DND-41 (cell line): ENCODE results near the gene CEP104.

Source experiments
- ATAC-seq: fragments of 200-7000 bp; cut with Tn5 transposase; 3 replicates; pipeline ENCODE4 v1.9.1; 2021; ENCODE audit warnings: low read depth; ENCODE audit not compliant: insufficient read depth
- DNase-seq: peaks from one replicate; pipeline ENCODE4 v3.0.0-alpha.2; 2020
- H2AFZ ChIP-seq: 2 replicates; pipeline ENCODE4 v1.6.0; 2012; ENCODE audit warnings: low read depth, low read length
- H3K27ac ChIP-seq: 2 replicates; pipeline ENCODE4 v1.5.1; 2012; ENCODE audit warnings: low read length, inconsistent platforms
- H3K27me3 ChIP-seq: fragments of 200-600 bp; sonication (generic); 2 replicates; pipeline ENCODE4 v1.6.0; 2012; ENCODE audit warnings: low read length, mild to moderate bottlenecking, inconsistent platforms; ENCODE audit not compliant: insufficient read depth, poor library complexity
- H3K36me3 ChIP-seq: 2 replicates; pipeline ENCODE4 v1.5.1; 2012; ENCODE audit warnings: low read length, inconsistent platforms; ENCODE audit not compliant: insufficient read depth
- H3K4me1 ChIP-seq: 2 replicates; pipeline ENCODE4 v1.5.1; 2012; ENCODE audit warnings: mild to moderate bottlenecking, low read length; ENCODE audit not compliant: insufficient read depth
- H3K4me2 ChIP-seq: 2 replicates; pipeline ENCODE4 v1.6.0; 2012; ENCODE audit warnings: mild to moderate bottlenecking, moderate library complexity, low read length, inconsistent platforms; ENCODE audit not compliant: insufficient read depth
- H3K4me3 ChIP-seq, 2 experiments: fragments of 200-600 bp in 1 of 2; shearing (Covaris generic) in 1 of 2; 2 replicates each; pipeline ENCODE4 v1.5.1; 2012 to 2016; ENCODE audit warnings: inconsistent platforms in 2 of 2, low read length in 2 of 2, mild to moderate bottlenecking in 2 of 2, low read depth in 1 of 2, moderate library complexity in 1 of 2
- H3K79me2 ChIP-seq: 2 replicates; pipeline ENCODE4 v1.6.0; 2012; ENCODE audit warnings: low read length, inconsistent platforms; ENCODE audit not compliant: insufficient read depth
- H3K9ac ChIP-seq: 2 replicates; pipeline ENCODE4 v1.6.0; 2012; ENCODE audit warnings: low read depth, mild to moderate bottlenecking, inconsistent platforms, low read length, moderate library complexity
- H3K9me3 ChIP-seq: 2 replicates; pipeline ENCODE4 v1.5.1; 2012; ENCODE audit warnings: low read length, moderate library complexity, mild to moderate bottlenecking, inconsistent platforms; ENCODE audit not compliant: insufficient read depth, severe bottlenecking
- H4K20me1 ChIP-seq: 2 replicates; pipeline ENCODE4 v1.6.0; 2012; ENCODE audit warnings: low read length; ENCODE audit not compliant: insufficient read depth
- CTCF ChIP-seq: IDR thresholded peaks from 2 replicates; pipeline ENCODE4 v1.5.1; 2012; ENCODE audit warnings: borderline replicate concordance, low read length, moderate library complexity, mild to moderate bottlenecking; ENCODE audit not compliant: poor library complexity, severe bottlenecking; ENCODE audit errors: extremely low read depth
- EZH2 ChIP-seq: IDR thresholded peaks from 3 replicates; pipeline ENCODE4 v1.6.1; 2012; ENCODE audit warnings: borderline replicate concordance, low read depth, mild to moderate bottlenecking, moderate library complexity, low read length, inconsistent platforms; ENCODE audit not compliant: severe bottlenecking

The CEP104 gene

GRCh38 chr1:3869751-3870301, 12.8 kb upstream of the CEP104 start:
- Histone ChIP-seq H3K4me1 (no peaks in the 10 kb centered on the region), H3K27me3 (no peaks in the 10 kb centered on the region), H3K9me3 (no peaks in the 10 kb centered on the region), H3K9ac (no peak overlapping the region), H3K79me2 (no peaks in the 10 kb centered on the region), H3K36me3 (peaks cover 47% of the 10 kb centered on the region), H2AFZ (no peak overlapping the region), H3K4me2 (no peak overlapping the region), H4K20me1 (0 out of 2 replicates have a peak, but pooled peaks cover 4% of the 10 kb centered on the region), H3K27ac (no peak overlapping the region), H3K4me3 (no peak overlapping the region)
- no peak for ATAC-seq
- TF ChIP-seq EZH2 (no peak), CTCF (no peak)
- DNase-seq = no peak

GRCh38 chr1:3868464-3869006, 11.5 kb upstream of the CEP104 start:
- no peak for DNase-seq
- Histone ChIP-seq H4K20me1 (0 out of 2 replicates have a peak, but pooled peaks cover 4% of the 10 kb centered on the region), H3K4me2 (no peak overlapping the region), H3K79me2 (no peaks in the 10 kb centered on the region), H3K36me3 (peaks cover 38% of the 10 kb centered on the region), H3K27me3 (no peaks in the 10 kb centered on the region), H3K4me1 (no peaks in the 10 kb centered on the region), H3K9me3 (no peaks in the 10 kb centered on the region), H2AFZ (no peak overlapping the region), H3K27ac (no peak overlapping the region), H3K9ac (no peak overlapping the region), H3K4me3 (no peak overlapping the region)
- TF ChIP-seq EZH2 (no peak), CTCF (no peak)
- ATAC-seq = no peak

GRCh38 chr1:3865606-3866160, 8.7 kb upstream of the CEP104 start:
- H3K79me2 ChIP-seq = no peaks in the 10 kb centered on the region
- H3K36me3 ChIP-seq = peaks cover 23% of the 10 kb centered on the region
- DNase-seq = no peak
- H3K4me1 ChIP-seq = no peaks in the 10 kb centered on the region
- no peaks in the 10 kb centered on the region for H3K9me3 ChIP-seq
- H3K4me2 ChIP-seq = no peak overlapping the region
- H3K27me3 ChIP-seq = no peaks in the 10 kb centered on the region
- no peak overlapping the region for H3K4me3 ChIP-seq
- TF ChIP-seq CTCF = no peak
- no peak for TF ChIP-seq EZH2
- ATAC-seq = no peak
- no peak overlapping the region for H3K9ac ChIP-seq
- H4K20me1 ChIP-seq = 0 out of 2 replicates have a peak, but pooled peaks cover 4% of the 10 kb centered on the region
- H2AFZ ChIP-seq = no peak overlapping the region
- H3K27ac ChIP-seq = no peak overlapping the region

- DNase-seq = no peak
- H3K4me2 ChIP-seq = no peak overlapping the region
- peaks cover 2% of the 10 kb centered on the region; the same call in 1 of the 2 replicates for H3K79me2 ChIP-seq
- no peaks in the 10 kb centered on the region for H3K4me1 ChIP-seq
- no peak overlapping the region for H3K9ac ChIP-seq
- H3K36me3 ChIP-seq = peaks cover 19% of the 10 kb centered on the region
- ATAC-seq = no peak
- no peak overlapping the region for H3K27ac ChIP-seq
- no peak overlapping the region for H2AFZ ChIP-seq
- H3K27me3 ChIP-seq = no peaks in the 10 kb centered on the region
- no peaks in the 10 kb centered on the region for H3K9me3 ChIP-seq
- TF ChIP-seq EZH2 = no peak
- no peak for TF ChIP-seq CTCF
- 0 out of 2 replicates have a peak, but pooled peaks cover 4% of the 10 kb centered on the region for H4K20me1 ChIP-seq
- no peak overlapping the region for H3K4me3 ChIP-seq
Measured at GRCh38 chr1:3864884-3865283, 7.9 kb upstream of the CEP104 start.
